GM19035 (cell line): ENCODE results near the gene AGAP2.

Experiments used
- ATAC-seq: cut with Tn5 transposase; IDR thresholded peaks from one replicate; pipeline ENCODE4 v1.9.1; 2021; ENCODE audit not compliant: unreplicated experiment

Gene AGAP2

GRCh38 chr12:57737467-57738460 lies 778 bp downstream of the AGAP2 start:
- ATAC-seq: no peak

GRCh38 chr12:57736741-57737466 lies 1.6 kb downstream of the AGAP2 start:
- no peak for ATAC-seq

- ATAC-seq: no peak
Measured at GRCh38 chr12:57735952-57736740, 2.4 kb downstream of the AGAP2 start.

- no peak for ATAC-seq
Measured at GRCh38 chr12:57735198-57735855, 3.2 kb downstream of the AGAP2 start.

GRCh38 chr12:57734591-57734990 lies 4.0 kb downstream of the AGAP2 start:
- no peak for ATAC-seq

GRCh38 chr12:57733928-57734327 lies 4.6 kb downstream of the AGAP2 start:
- no peak for ATAC-seq

- no peak for ATAC-seq
Measured at GRCh38 chr12:57732726-57733593, 5.6 kb downstream of the AGAP2 start.

- no peak for ATAC-seq
Measured at GRCh38 chr12:57732270-57732669, 6.3 kb downstream of the AGAP2 start.

- ATAC-seq: no peak
Measured at GRCh38 chr12:57731411-57732080, 7.0 kb downstream of the AGAP2 start.

GRCh38 chr12:57730336-57731067 lies 8.0 kb downstream of the AGAP2 start:
- no peak for ATAC-seq

GRCh38 chr12:57729321-57729844 lies 9.2 kb downstream of the AGAP2 start:
- ATAC-seq: no peak

GRCh38 chr12:57727758-57728395 lies 10.7 kb downstream of the AGAP2 start:
- ATAC-seq: no peak

- no peak for ATAC-seq
Measured at GRCh38 chr12:57726884-57727757, 11.4 kb downstream of the AGAP2 start.

- ATAC-seq: no peak
Measured at GRCh38 chr12:57726151-57726883, 12.2 kb downstream of the AGAP2 start.

- ATAC-seq: no peak
Measured at GRCh38 chr12:57725851-57726150, 12.7 kb downstream of the AGAP2 start.
